ENCODE data around the gene TTC7B. TPM values are rescaled to one million over a fixed set of nuclear protein-coding genes. Genes with fewer than 3 reads are reported as not detected.

The TTC7B gene
- polyA plus RNA-seq, 1 donor from 2014 or later, result 19.9 TPM

- H3K4me2 ChIP-seq (ENCODE audit: low read length), result no peak overlapping the region
- no peaks in the 10 kb centered on the region for H3K79me2 ChIP-seq (replicated peaks; ENCODE audit: insufficient read depth, low read length)
- H4K20me1 ChIP-seq (ENCODE audit: insufficient read depth), result no peaks in the 10 kb centered on the region
These were observed 21.1 kb upstream of the TTC7B start for GRCh38 chr14:90837355-90837754.

DNA sequence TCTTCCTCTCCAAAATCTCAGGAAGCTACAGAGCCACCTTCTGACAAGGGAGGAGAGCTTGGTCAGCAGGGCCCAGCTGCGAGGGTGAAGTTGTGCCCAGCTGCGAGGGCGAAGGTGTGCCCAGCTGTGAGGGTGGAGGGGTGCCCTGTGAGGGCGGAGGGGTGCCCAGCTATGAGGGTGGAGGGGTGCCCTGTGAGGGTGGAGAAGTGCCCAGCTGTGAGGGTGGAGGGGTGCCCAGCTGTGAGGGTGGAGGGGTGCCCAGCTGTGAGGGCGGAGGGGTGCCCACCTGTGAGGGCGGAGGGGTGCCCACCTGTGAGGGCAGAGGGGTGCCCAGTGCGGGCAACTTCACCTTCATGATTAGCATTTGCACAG is 20.4 kb upstream of the TTC7B start:
- Histone ChIP-seq H3K27me3 (ENCODE audit: insufficient read depth, low read depth, low read length) (no peaks in the 10 kb centered on the region), H3K36me3 (ENCODE audit: insufficient read depth, low read length) (no peaks in the 10 kb centered on the region)
- TF ChIP-seq RAD21 (conservative IDR thresholded peaks at IDR 0.05) (no peak), MXI1 (conservative IDR thresholded peaks at IDR 0.05; ENCODE audit: poor library complexity, severe bottlenecking) (no peak), EP300 (conservative IDR thresholded peaks at IDR 0.05; ENCODE audit: poor library complexity, severe bottlenecking) (no peak), TAF1 (IDR thresholded peaks at IDR 0.05; ENCODE audit: low read depth) (no peak), POLR2AphosphoS5 (IDR thresholded peaks at IDR 0.05) (no peak), EZH2 (IDR thresholded peaks at IDR 0.05; ENCODE audit: borderline replicate concordance, insufficient read depth, low read length, poor library complexity, severe bottlenecking) (no peak), SMC3 (conservative IDR thresholded peaks at IDR 0.05; ENCODE audit: poor library complexity) (no peak)
- TF ChIP-seq, protein P1, sequence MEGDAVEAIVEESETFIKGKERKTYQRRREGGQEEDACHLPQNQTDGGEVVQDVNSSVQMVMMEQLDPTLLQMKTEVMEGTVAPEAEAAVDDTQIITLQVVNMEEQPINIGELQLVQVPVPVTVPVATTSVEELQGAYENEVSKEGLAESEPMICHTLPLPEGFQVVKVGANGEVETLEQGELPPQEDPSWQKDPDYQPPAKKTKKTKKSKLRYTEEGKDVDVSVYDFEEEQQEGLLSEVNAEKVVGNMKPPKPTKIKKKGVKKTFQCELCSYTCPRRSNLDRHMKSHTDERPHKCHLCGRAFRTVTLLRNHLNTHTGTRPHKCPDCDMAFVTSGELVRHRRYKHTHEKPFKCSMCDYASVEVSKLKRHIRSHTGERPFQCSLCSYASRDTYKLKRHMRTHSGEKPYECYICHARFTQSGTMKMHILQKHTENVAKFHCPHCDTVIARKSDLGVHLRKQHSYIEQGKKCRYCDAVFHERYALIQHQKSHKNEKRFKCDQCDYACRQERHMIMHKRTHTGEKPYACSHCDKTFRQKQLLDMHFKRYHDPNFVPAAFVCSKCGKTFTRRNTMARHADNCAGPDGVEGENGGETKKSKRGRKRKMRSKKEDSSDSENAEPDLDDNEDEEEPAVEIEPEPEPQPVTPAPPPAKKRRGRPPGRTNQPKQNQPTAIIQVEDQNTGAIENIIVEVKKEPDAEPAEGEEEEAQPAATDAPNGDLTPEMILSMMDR (IDR thresholded peaks at IDR 0.05; ENCODE audit: poor library complexity, severe bottlenecking), result no peak
- TF ChIP-seq, protein P2, sequence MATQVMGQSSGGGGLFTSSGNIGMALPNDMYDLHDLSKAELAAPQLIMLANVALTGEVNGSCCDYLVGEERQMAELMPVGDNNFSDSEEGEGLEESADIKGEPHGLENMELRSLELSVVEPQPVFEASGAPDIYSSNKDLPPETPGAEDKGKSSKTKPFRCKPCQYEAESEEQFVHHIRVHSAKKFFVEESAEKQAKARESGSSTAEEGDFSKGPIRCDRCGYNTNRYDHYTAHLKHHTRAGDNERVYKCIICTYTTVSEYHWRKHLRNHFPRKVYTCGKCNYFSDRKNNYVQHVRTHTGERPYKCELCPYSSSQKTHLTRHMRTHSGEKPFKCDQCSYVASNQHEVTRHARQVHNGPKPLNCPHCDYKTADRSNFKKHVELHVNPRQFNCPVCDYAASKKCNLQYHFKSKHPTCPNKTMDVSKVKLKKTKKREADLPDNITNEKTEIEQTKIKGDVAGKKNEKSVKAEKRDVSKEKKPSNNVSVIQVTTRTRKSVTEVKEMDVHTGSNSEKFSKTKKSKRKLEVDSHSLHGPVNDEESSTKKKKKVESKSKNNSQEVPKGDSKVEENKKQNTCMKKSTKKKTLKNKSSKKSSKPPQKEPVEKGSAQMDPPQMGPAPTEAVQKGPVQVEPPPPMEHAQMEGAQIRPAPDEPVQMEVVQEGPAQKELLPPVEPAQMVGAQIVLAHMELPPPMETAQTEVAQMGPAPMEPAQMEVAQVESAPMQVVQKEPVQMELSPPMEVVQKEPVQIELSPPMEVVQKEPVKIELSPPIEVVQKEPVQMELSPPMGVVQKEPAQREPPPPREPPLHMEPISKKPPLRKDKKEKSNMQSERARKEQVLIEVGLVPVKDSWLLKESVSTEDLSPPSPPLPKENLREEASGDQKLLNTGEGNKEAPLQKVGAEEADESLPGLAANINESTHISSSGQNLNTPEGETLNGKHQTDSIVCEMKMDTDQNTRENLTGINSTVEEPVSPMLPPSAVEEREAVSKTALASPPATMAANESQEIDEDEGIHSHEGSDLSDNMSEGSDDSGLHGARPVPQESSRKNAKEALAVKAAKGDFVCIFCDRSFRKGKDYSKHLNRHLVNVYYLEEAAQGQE (IDR thresholded peaks at IDR 0.05; ENCODE audit: borderline replicate concordance), result no peak

More at GRCh38 chr14:90837355-90837754, 21.1 kb upstream of the TTC7B start:
- Histone ChIP-seq H3K36me3 (ENCODE audit: insufficient read depth, low read length) (no peaks in the 10 kb centered on the region), H3F3A (ENCODE audit: insufficient read depth, low read length, poor library complexity, severe bottlenecking) (no peaks in the 10 kb centered on the region), H3K9ac (ENCODE audit: low read length) (no peak overlapping the region), H3K4me3 (ENCODE audit: low read length) (no peak overlapping the region), H3K9me3 (ENCODE audit: low read length) (no peaks in the 10 kb centered on the region), H3K9me2 (ENCODE audit: insufficient read depth, low read length) (no peaks in the 10 kb centered on the region), H2AFZ (ENCODE audit: low read depth, low read length) (no peak overlapping the region), H3K27me3 (ENCODE audit: insufficient read depth, low read depth, low read length) (no peaks in the 10 kb centered on the region), H3K27ac (ENCODE audit: low read length) (no peak overlapping the region)
- TF ChIP-seq EZH2 (IDR thresholded peaks at IDR 0.05; ENCODE audit: borderline replicate concordance, insufficient read depth, low read length, poor library complexity, severe bottlenecking), result no peak
- TF ChIP-seq, protein P2 (IDR thresholded peaks at IDR 0.05; ENCODE audit: borderline replicate concordance), result no peak
- no peak for TF ChIP-seq MXI1 (conservative IDR thresholded peaks at IDR 0.05; ENCODE audit: poor library complexity, severe bottlenecking)
- TF ChIP-seq, protein P1 (IDR thresholded peaks at IDR 0.05; ENCODE audit: poor library complexity, severe bottlenecking), result no peak
- TF ChIP-seq EP300 (conservative IDR thresholded peaks at IDR 0.05; ENCODE audit: poor library complexity, severe bottlenecking), result no peak
- no peak for TF ChIP-seq TAF1 (IDR thresholded peaks at IDR 0.05; ENCODE audit: low read depth)
- TF ChIP-seq POLR2AphosphoS5 (IDR thresholded peaks at IDR 0.05), result no peak
- no peak for TF ChIP-seq SMC3 (conservative IDR thresholded peaks at IDR 0.05; ENCODE audit: poor library complexity)
- no peak for TF ChIP-seq RAD21 (conservative IDR thresholded peaks at IDR 0.05)

More for the DNA sequence above, 20.4 kb upstream of the TTC7B start:
- Histone ChIP-seq H3K9me3 (ENCODE audit: low read length) (no peaks in the 10 kb centered on the region), H3K4me2 (ENCODE audit: low read length) (no peak overlapping the region), H3K27ac (ENCODE audit: low read length) (no peak overlapping the region), H3K9me2 (ENCODE audit: insufficient read depth, low read length) (no peaks in the 10 kb centered on the region), H3K79me2 (replicated peaks; ENCODE audit: insufficient read depth, low read length) (no peaks in the 10 kb centered on the region), H3F3A (ENCODE audit: insufficient read depth, low read length, poor library complexity, severe bottlenecking) (no peaks in the 10 kb centered on the region), H4K20me1 (ENCODE audit: insufficient read depth) (no peaks in the 10 kb centered on the region), H2AFZ (ENCODE audit: low read depth, low read length) (no peak overlapping the region), H3K9ac (ENCODE audit: low read length) (no peak overlapping the region), H3K4me3 (ENCODE audit: low read length) (no peak overlapping the region)
